Thymus (tissue), 11 donors: ENCODE data around the gene GNG2. TPM values are rescaled to one million over a fixed set of nuclear protein-coding genes. Genes with fewer than 3 reads are reported as not detected.
"Not testable (repeated sequence)": the region's sequence is repeated elsewhere in the genome, so short reads cannot be mapped to it uniquely, and the experiment has no call there.

ENCODE experiments used
- DNase-seq, 9 donors: peaks; one replicate each; pipeline ENCODE4 v3.0.0-alpha.2; 2013; ENCODE audit warnings: low spot score in 9 of 9, low read depth in 6 of 9, missing footprints in 1 of 9
- H3K27ac ChIP-seq, 2 donors: one replicate each; pipeline ENCODE4 v1.5.1; 2013; ENCODE audit warnings: control low read depth in 1 of 2, low read depth in 1 of 2, low read length in 1 of 2, mild to moderate bottlenecking in 1 of 2, moderate library complexity in 1 of 2
- H3K27me3 ChIP-seq, 2 donors: one replicate each; pipeline ENCODE4 v1.5.1; 2013; ENCODE audit warnings: low read length in 1 of 2; ENCODE audit not compliant: control insufficient read depth in 2 of 2, insufficient read depth in 1 of 2
- H3K36me3 ChIP-seq, 2 donors: one replicate each; pipeline ENCODE4 v1.5.1; 2013; ENCODE audit warnings: low read length in 1 of 2, mild to moderate bottlenecking in 1 of 2, moderate library complexity in 1 of 2; ENCODE audit not compliant: control insufficient read depth in 2 of 2, insufficient read depth in 2 of 2
- H3K4me1 ChIP-seq, 2 donors: one replicate each; pipeline ENCODE4 v1.5.1; 2013; ENCODE audit warnings: low read length in 2 of 2; ENCODE audit not compliant: control insufficient read depth in 2 of 2, insufficient read depth in 2 of 2
- H3K4me3 ChIP-seq, 2 donors: one replicate each; pipeline ENCODE4 v1.5.1; 2013; ENCODE audit warnings: low read length in 2 of 2, control low read depth in 1 of 2, mild to moderate bottlenecking in 1 of 2
- H3K9me3 ChIP-seq, 2 donors: one replicate each; pipeline ENCODE4 v1.5.1; 2013; ENCODE audit warnings: low read length in 1 of 2, mild to moderate bottlenecking in 1 of 2; ENCODE audit not compliant: control insufficient read depth in 2 of 2, insufficient read depth in 1 of 2
- WGBS: extraction: QIAGEN DNeasy Blood & Tissue Kit; methylation state at CpG from one replicate; pipeline ENCODE4 v1.1.7; 2013; 5-methylcytosine and 5-hydroxymethylcytosine counted together
- polyA plus RNA-seq: library from polyadenylated mRNA; stranded (reverse); fragments of 200-250 nt; gene quantifications from one replicate; pipeline ENCODE4 v1.2.3, GENCODE V29; 2013
- total RNA-seq: library from RNA; stranded (reverse); fragments of 120-200 nt; gene quantifications from one replicate; pipeline ENCODE4 v1.2.4, GENCODE V29; 2013
- donor health status: healthy.

Gene GNG2
- total and polyA plus RNA-seq, 2 donors = 43.6 to 49.4 TPM

- no peaks in the 10 kb centered on the region for H3K27me3 ChIP-seq
- DNase-seq = no peak
- no peak overlapping the region for H3K27ac ChIP-seq
- no peaks in the 10 kb centered on the region for H3K9me3 ChIP-seq
- H3K4me3 ChIP-seq = no peak overlapping the region
- H3K4me1 ChIP-seq = no peaks in the 10 kb centered on the region
- H3K36me3 ChIP-seq = no peaks in the 10 kb centered on the region
These were observed 35.0 kb downstream of the GNG2 start for GRCh38 chr14:51895375-51895774.

DNA sequence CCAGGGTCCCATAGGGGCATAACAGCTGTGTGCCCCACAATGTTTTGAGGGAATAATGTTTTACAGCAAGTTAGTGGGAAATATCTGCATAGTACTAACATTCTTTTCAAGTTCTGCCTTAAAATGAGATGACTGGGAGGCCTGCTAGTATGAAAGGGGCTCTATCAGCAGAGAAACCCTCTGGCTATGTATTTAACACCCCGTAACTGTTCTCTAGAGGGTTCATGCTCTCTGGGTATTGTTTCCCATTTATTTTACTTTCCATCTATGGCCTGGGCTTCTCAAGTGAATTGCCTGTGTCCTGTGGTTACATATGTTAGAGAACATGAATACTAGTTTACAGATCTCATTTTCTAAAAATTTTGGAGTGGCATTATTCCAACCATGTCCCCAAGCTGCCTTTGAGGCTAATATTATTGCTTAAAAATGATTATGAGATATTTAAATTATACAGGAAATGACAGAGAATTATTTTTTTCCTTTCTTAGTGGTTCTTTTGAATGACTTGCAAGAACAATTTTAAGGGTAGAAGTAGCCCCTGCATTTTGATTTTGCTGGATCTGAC is 37.5 kb downstream of the GNG2 start:
- no peak for DNase-seq
- WGBS = 98% methylated on average over 1 of the region's 1 CpG
- Histone ChIP-seq H3K27me3 (no peaks in the 10 kb centered on the region), H3K4me3 (no peak overlapping the region), H3K4me1 (peaks cover 0 to 3% of the 10 kb centered on the region in 2 donors), H3K9me3 (no peaks in the 10 kb centered on the region), H3K27ac (no peak overlapping the region), H3K36me3 (no peaks in the 10 kb centered on the region)

- Histone ChIP-seq H3K9me3 (peaks cover 0 to 4% of the 10 kb centered on the region in 2 donors), H3K4me3 (no peak overlapping the region), H3K27ac (no peak overlapping the region), H3K36me3 (peaks cover 0 to 3% of the 10 kb centered on the region in 2 donors), H3K4me1 (peaks cover 0 to 3% of the 10 kb centered on the region in 2 donors), H3K27me3 (no peaks in the 10 kb centered on the region)
- 92% methylated on average over 5 of the region's 5 CpGs for WGBS
- DNase-seq = peak in 1 of 9 donors; percentile 11
These were observed 41.1 kb downstream of the GNG2 start for GRCh38 chr14:51901475-51902024.

GRCh38 chr14:51905656-51906121 is 45.3 kb downstream of the GNG2 start:
- not testable (repeated sequence) for DNase-seq, H3K27me3 ChIP-seq, H3K36me3 ChIP-seq, H3K4me1 ChIP-seq, H3K27ac ChIP-seq, H3K9me3 ChIP-seq, H3K4me3 ChIP-seq
- WGBS = 43% methylated on average over 6 of the region's 6 CpGs

DNA sequence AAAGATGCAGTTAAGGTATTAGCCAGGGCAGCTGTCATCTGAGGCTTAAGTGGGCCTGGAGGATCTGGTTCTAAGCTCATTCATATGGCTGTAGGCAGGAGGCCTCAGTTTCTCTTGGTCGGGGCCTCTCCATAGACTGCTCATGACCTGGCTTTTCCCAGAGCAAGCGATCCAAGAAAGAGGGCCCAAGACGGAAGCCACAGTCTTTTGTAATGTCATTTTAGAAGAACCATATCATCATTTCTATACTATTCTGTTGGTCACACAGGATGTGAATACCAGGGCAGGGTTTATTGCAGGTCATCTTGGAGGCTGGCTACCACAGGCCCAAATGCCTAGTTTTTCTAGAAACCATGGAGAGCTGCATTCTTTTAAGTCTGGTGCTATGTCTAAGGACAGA is 47.7 kb downstream of the GNG2 start:
- Histone ChIP-seq H3K4me1 (no peaks in the 10 kb centered on the region), H3K27me3 (no peaks in the 10 kb centered on the region), H3K9me3 (peaks cover 0 to 4% of the 10 kb centered on the region in 2 donors), H3K27ac (no peak overlapping the region), H3K36me3 (peaks cover 0 to 3% of the 10 kb centered on the region in 2 donors), H3K4me3 (no peak overlapping the region)
- 98% methylated on average over 3 of the region's 3 CpGs for WGBS
- no peak for DNase-seq

DNA sequence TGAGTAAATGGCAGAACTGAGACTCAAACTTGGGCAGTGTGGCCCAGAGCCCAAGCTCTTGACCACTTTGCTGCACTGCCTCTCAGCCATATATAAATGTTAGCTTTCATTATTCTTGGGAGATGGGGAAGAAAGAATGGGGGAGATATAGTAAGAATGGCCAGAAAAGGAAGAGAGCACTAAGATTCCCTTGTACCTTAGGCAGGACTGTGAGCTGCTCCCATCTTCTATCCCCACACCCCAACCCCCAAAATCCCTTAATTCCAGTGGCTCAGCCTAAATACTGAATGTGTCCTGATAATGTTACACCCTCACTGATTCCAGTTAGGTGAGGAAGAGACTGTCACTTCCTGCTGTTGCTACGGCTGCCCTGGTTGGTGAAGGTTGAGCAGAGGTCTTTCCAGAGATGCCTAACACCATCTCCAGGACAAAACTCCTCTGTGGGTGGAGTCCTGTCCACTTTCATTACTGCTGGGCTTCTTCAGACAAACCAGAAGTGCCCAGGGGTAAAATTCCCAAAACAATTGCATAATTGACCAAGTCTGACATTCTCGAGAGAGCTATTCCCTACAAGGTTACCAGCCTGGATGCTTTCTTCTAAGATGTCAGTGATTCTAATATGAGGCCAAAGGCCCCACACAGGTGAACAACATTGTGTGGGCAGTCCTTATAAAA is 51.8 kb downstream of the GNG2 start:
- Histone ChIP-seq H3K36me3 (no peaks in the 10 kb centered on the region), H3K27ac (no peak overlapping the region), H3K27me3 (no peaks in the 10 kb centered on the region), H3K4me3 (no peak overlapping the region), H3K4me1 (no peaks in the 10 kb centered on the region), H3K9me3 (no peaks in the 10 kb centered on the region)
- no peak for DNase-seq
- WGBS = 94% methylated on average over 2 of the region's 2 CpGs

- no peaks in the 10 kb centered on the region for H3K36me3 ChIP-seq
- H3K27me3 ChIP-seq = no peaks in the 10 kb centered on the region
- H3K4me3 ChIP-seq = no peak overlapping the region
- 74% methylated on average over 6 of the region's 6 CpGs for WGBS
- H3K27ac ChIP-seq = no peak overlapping the region
- no peaks in the 10 kb centered on the region for H3K4me1 ChIP-seq
- H3K9me3 ChIP-seq = no peaks in the 10 kb centered on the region
- DNase-seq = no peak
These were observed 53.9 kb downstream of the GNG2 start for GRCh38 chr14:51914310-51914709.

DNA sequence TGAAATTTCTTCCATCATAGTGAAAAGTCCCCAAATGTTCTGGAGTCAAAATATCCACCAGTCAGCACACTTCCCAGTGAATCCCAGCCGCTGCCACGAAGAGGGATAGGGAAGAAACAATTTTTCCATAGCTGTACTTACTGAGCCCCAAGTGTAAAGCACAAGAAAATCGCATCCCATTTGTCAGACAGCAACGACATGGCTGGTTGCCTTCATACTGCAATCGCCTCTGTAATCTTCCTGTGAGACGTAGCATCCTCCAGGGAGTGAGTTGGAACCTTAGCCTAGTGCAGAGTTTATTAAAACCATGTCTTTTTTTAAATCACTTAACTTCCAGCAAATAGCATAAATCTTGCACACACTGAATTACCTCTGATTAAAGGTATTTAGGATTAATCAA is 56.8 kb downstream of the GNG2 start:
- 95% methylated on average over 6 of the region's 6 CpGs for WGBS
- DNase-seq = no peak
- no peaks in the 10 kb centered on the region for H3K36me3 ChIP-seq
- H3K4me3 ChIP-seq = no peak overlapping the region
- H3K27me3 ChIP-seq = no peaks in the 10 kb centered on the region
- H3K9me3 ChIP-seq = no peaks in the 10 kb centered on the region
- H3K4me1 ChIP-seq = peaks cover 0 to under 1% of the 10 kb centered on the region in 2 donors
- no peak overlapping the region for H3K27ac ChIP-seq

GRCh38 chr14:51921026-51921425 is 60.6 kb downstream of the GNG2 start:
- DNase-seq = no peak
- Histone ChIP-seq H3K4me3 (no peak overlapping the region), H3K4me1 (peaks cover 0 to 6% of the 10 kb centered on the region in 2 donors), H3K27ac (no peak overlapping the region), H3K9me3 (no peaks in the 10 kb centered on the region), H3K36me3 (no peaks in the 10 kb centered on the region), H3K27me3 (no peaks in the 10 kb centered on the region)
- 95% methylated on average over 3 of the region's 3 CpGs for WGBS
